ENCODE measurements around the gene TSEN54. TPM values are rescaled to one million over a fixed set of nuclear protein-coding genes. Genes with fewer than 3 reads are reported as not detected.
"Not testable (repeated sequence)": the region's sequence is repeated elsewhere in the genome, so short reads cannot be mapped to it uniquely, and the experiment has no call there.

Gene TSEN54
- polyA plus RNA-seq, 1 donor (not counting 4 experiments of a cell fraction or from before 2014, with no cell fraction given), result 24.1 TPM

DNA sequence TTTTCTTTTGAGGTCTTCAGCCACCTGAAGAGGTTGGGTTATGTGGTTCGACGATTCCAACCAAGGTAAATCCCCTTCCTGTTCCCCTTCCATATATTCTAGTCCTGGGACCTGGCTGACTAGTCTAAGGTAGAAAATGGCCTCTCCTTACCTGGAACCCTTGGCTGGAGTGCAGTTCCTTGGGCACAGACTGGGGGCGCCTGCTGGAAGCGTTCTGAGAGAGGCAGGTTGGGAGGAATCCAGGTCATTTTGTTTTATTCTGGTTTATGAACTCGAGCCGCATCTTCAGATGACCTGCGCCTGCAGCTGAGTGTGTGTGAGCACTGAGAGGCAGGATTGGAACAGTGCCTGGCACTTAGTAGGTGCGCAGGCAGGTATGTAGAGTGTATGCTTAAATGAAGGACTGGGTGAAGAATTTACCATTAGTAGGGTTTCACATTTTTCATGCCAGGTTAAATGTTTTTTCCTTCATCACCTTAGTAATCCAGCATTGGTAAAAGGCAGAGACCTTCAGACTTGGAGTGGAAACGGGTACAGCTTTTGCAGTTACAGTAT, 2.7 kb downstream of the TSEN54 start:
- no peak overlapping the region for H3K4me2 ChIP-seq (ENCODE audit: control insufficient read depth, extremely low read depth, insufficient read depth, low read depth, low read length)
- H4K20me1 ChIP-seq (ENCODE audit: control insufficient read depth, extremely low read depth, insufficient read depth, low read length), result peaks cover 5% of the 10 kb centered on the region
- DNase-seq (ENCODE audit: low read depth, low spot score) (no peak), FAIRE-seq (no peak)
- no peak overlapping the region for H2AFZ ChIP-seq (ENCODE audit: control insufficient read depth, low read length)
- TF ChIP-seq EZH2 (IDR thresholded peaks at IDR 0.05; ENCODE audit: low read length) (no peak), CTCF (optimal IDR thresholded peaks at IDR 0.05 in 1 of 3, IDR thresholded peaks at IDR 0.05 in 1 of 3, conservative IDR thresholded peaks at IDR 0.05 in 1 of 3; ENCODE audit: extremely low read depth in 1 of 3, insufficient read depth in 2 of 3, low read length in 3 of 3) (peak in 1 of 3 experiments; percentile 26)
- no peak overlapping the region for H3K27ac ChIP-seq (ENCODE audit: control insufficient read depth, insufficient read depth, low read length)
- no peak overlapping the region for H3K4me3 ChIP-seq (ENCODE audit: control insufficient read depth in 2 of 3, extremely low read depth in 1 of 3, insufficient read depth in 2 of 3, low read depth in 1 of 3, low read length in 3 of 3)
- H3K9ac ChIP-seq (ENCODE audit: control insufficient read depth, extremely low read depth, insufficient read depth, low read length), result no peak overlapping the region
- H3K4me1 ChIP-seq (ENCODE audit: control insufficient read depth, extremely low read depth, insufficient read depth, low read length), result peaks cover 16% of the 10 kb centered on the region
- no peaks in the 10 kb centered on the region for H3K27me3 ChIP-seq (ENCODE audit: control insufficient read depth, extremely low read depth, insufficient read depth, low read length)
- no peaks in the 10 kb centered on the region for H3K9me3 ChIP-seq (ENCODE audit: control insufficient read depth, low read depth, low read length)
- dilution Hi-C loops (cut with MboI; ENCODE audit: extremely low pct_ligation_motif_present, low sequenced_read_pairs), result no loop called here
- H3K36me3 ChIP-seq (ENCODE audit: control insufficient read depth in 2 of 2, extremely low read depth in 1 of 2, insufficient read depth in 2 of 2, low read length in 2 of 2), result peaks cover 13 to 15% of the 10 kb centered on the region in 2 experiments
- peaks cover 8% of the 10 kb centered on the region for H3K79me2 ChIP-seq (ENCODE audit: control insufficient read depth, insufficient read depth, low read length)
- H3K9me1 ChIP-seq (ENCODE audit: control insufficient read depth, extremely low read depth, insufficient read depth, low read length), result peaks cover 4% of the 10 kb centered on the region

- H2AFZ ChIP-seq (ENCODE audit: control insufficient read depth, low read length); DNase-seq (ENCODE audit: low read depth, low spot score); dilution Hi-C loops (cut with MboI; ENCODE audit: extremely low pct_ligation_motif_present, low sequenced_read_pairs); H3K9me3 ChIP-seq (ENCODE audit: control insufficient read depth, low read depth, low read length); FAIRE-seq; H3K9me1 ChIP-seq (ENCODE audit: control insufficient read depth, extremely low read depth, insufficient read depth, low read length); H3K79me2 ChIP-seq (ENCODE audit: control insufficient read depth, insufficient read depth, low read length); H3K4me3 ChIP-seq (ENCODE audit: control insufficient read depth in 2 of 3, extremely low read depth in 1 of 3, insufficient read depth in 2 of 3, low read depth in 1 of 3, low read length in 3 of 3); H4K20me1 ChIP-seq (ENCODE audit: control insufficient read depth, extremely low read depth, insufficient read depth, low read length); H3K4me2 ChIP-seq (ENCODE audit: control insufficient read depth, extremely low read depth, insufficient read depth, low read depth, low read length); H3K27me3 ChIP-seq (ENCODE audit: control insufficient read depth, extremely low read depth, insufficient read depth, low read length); H3K27ac ChIP-seq (ENCODE audit: control insufficient read depth, insufficient read depth, low read length); H3K9ac ChIP-seq (ENCODE audit: control insufficient read depth, extremely low read depth, insufficient read depth, low read length); H3K4me1 ChIP-seq (ENCODE audit: control insufficient read depth, extremely low read depth, insufficient read depth, low read length): not testable (repeated sequence)
- H3K36me3 ChIP-seq (ENCODE audit: control insufficient read depth in 2 of 2, extremely low read depth in 1 of 2, insufficient read depth in 2 of 2, low read length in 2 of 2), result peaks cover 13 to 14% of the 10 kb centered on the region in 2 experiments
Observed at GRCh38 chr17:75520413-75520812, 4.1 kb downstream of the TSEN54 start.

GRCh38 chr17:75521290-75521689, 5.0 kb downstream of the TSEN54 start:
- peaks cover 4% of the 10 kb centered on the region for H4K20me1 ChIP-seq (ENCODE audit: control insufficient read depth, extremely low read depth, insufficient read depth, low read length)
- H3K4me3 ChIP-seq (ENCODE audit: control insufficient read depth in 2 of 3, extremely low read depth in 1 of 3, insufficient read depth in 2 of 3, low read depth in 1 of 3, low read length in 3 of 3), result no peak overlapping the region
- no peak for TF ChIP-seq EZH2 (IDR thresholded peaks at IDR 0.05; ENCODE audit: low read length)
- TF ChIP-seq CTCF (optimal IDR thresholded peaks at IDR 0.05 in 1 of 3, IDR thresholded peaks at IDR 0.05 in 1 of 3, conservative IDR thresholded peaks at IDR 0.05 in 1 of 3; ENCODE audit: extremely low read depth in 1 of 3, insufficient read depth in 2 of 3, low read length in 3 of 3), result no peak
- H3K9me1 ChIP-seq (ENCODE audit: control insufficient read depth, extremely low read depth, insufficient read depth, low read length), result peaks cover 4% of the 10 kb centered on the region
- FAIRE-seq, result no peak
- peaks cover 11% of the 10 kb centered on the region for H3K4me1 ChIP-seq (ENCODE audit: control insufficient read depth, extremely low read depth, insufficient read depth, low read length)
- DNase-seq (ENCODE audit: low read depth, low spot score), result no peak
- H3K79me2 ChIP-seq (ENCODE audit: control insufficient read depth, insufficient read depth, low read length), result peaks cover 7% of the 10 kb centered on the region
- no peaks in the 10 kb centered on the region for H3K27me3 ChIP-seq (ENCODE audit: control insufficient read depth, extremely low read depth, insufficient read depth, low read length)
- dilution Hi-C loops (cut with MboI; ENCODE audit: extremely low pct_ligation_motif_present, low sequenced_read_pairs), result no loop called here
- H3K27ac ChIP-seq (ENCODE audit: control insufficient read depth, insufficient read depth, low read length), result no peak overlapping the region
- no peaks in the 10 kb centered on the region for H3K9me3 ChIP-seq (ENCODE audit: control insufficient read depth, low read depth, low read length)
- no peak overlapping the region for H3K9ac ChIP-seq (ENCODE audit: control insufficient read depth, extremely low read depth, insufficient read depth, low read length)
- peaks cover 13 to 14% of the 10 kb centered on the region in 2 experiments for H3K36me3 ChIP-seq (ENCODE audit: control insufficient read depth in 2 of 2, extremely low read depth in 1 of 2, insufficient read depth in 2 of 2, low read length in 2 of 2)
- no peak overlapping the region for H2AFZ ChIP-seq (ENCODE audit: control insufficient read depth, low read length)
- H3K4me2 ChIP-seq (ENCODE audit: control insufficient read depth, extremely low read depth, insufficient read depth, low read depth, low read length), result no peak overlapping the region

Data from keratinocyte (primary cell).